Fibroblast of upper back skin (primary cell): Measurements from ENCODE around the gene MTRFR.

ENCODE experiments used
- DNase-seq: peaks from one replicate; pipeline ENCODE4 v3.0.0-alpha.2; 2013

Gene MTRFR

GRCh38 chr12:123271001-123271668 is 37.9 kb downstream of the MTRFR start:
- DNase-seq = peak; percentile 60

- no peak for DNase-seq
Measured at GRCh38 chr12:123273166-123273565, 39.9 kb downstream of the MTRFR start.

GRCh38 chr12:123278101-123278627 is 44.9 kb downstream of the MTRFR start:
- no peak for DNase-seq

- no peak for DNase-seq
Measured at GRCh38 chr12:123280971-123281370, 47.7 kb downstream of the MTRFR start.

GRCh38 chr12:123282111-123282510 is 48.9 kb downstream of the MTRFR start:
- DNase-seq = no peak

DNA sequence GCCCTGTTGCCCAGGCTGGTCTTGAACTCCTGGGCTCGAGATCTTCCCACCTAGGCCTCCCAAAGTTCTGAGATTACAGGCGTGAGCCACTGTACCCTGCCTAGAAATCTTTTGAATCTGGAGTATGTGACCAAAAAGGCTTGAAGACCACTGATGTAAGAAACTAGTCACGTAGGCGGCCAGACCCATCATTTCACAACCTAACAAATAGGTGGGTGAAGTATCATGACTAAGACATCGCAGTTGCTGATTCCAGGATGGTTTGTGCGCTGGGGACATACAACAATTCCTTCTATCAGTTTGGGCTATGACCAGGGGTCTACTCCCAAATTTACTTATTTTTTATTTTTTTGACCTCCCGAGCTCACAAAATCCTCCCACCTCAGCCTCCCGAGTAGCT is 50.2 kb downstream of the MTRFR start:
- no peak for DNase-seq

DNA sequence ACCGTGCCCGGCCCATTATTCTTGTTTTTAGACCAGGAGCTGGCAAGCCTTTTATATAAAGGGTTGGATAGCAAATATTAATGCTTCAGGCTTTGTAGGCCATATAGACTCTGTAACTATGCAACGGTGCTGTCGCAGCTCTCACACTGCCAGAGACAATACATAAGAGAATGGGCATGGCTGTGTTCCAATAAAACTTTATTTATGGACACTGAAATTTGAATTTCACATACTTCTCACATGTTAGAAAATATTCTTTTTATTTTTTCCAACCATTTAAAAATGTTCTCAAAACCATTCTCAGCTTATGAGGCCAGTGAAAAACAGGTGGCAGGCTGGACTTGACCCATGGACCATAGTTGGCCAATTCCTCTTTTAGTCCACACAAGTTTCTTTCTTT is 51.4 kb downstream of the MTRFR start:
- DNase-seq = no peak

DNA sequence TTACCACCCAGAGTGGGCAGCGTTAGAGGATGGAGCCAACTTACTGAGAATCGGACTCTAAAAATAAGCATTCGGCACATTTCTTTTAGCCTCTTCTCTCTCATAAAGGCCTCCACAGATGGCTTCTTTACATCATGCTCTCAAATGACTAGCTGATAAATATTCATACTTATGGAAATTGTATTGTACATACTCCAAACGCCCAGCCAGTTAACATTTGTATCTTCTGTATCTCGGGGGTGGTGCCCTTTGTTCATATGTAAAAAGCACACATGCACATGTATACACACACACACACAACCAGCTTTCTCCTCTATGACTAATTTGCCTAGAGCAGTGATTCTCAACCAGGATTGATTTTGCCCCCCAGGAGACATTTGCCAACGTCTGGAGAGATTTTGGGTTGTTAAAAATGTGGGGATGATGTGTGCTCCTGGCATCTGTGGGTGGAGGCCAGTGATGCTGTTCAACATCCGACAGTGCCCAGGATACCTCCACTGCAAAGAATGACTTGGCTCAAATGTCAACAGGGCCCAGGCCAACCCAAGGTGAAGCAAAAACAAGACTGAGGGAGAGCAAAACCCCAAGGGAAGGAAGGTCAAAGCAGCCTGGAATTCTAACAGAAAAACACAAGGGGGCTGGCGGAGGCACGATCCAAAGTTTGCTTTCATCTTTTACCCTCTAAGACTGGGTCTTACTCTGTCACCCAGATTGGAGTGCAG is 53.6 kb downstream of the MTRFR start:
- no peak for DNase-seq

- DNase-seq = no peak
Measured at GRCh38 chr12:123288751-123289346, 55.6 kb downstream of the MTRFR start.

DNA sequence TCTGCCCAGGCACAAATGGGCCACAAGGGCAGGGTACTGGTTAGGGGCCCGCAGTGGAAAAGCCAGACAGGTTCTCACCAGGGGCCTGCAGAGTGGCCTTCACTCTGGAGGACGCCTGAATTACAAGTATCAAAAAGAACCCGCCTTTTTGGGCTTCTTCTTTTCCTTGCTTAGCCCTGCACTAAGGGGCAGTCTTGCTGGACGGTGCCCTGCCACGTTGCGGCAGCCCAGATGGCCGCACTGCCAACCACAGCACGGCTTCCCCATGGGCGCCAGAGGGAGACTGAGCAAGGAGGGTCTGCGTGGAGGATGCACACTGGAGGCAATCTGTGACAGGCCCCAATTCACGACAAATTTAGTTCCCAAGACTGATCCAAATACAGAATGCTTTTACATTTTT is 56.7 kb downstream of the MTRFR start:
- no peak for DNase-seq

DNA sequence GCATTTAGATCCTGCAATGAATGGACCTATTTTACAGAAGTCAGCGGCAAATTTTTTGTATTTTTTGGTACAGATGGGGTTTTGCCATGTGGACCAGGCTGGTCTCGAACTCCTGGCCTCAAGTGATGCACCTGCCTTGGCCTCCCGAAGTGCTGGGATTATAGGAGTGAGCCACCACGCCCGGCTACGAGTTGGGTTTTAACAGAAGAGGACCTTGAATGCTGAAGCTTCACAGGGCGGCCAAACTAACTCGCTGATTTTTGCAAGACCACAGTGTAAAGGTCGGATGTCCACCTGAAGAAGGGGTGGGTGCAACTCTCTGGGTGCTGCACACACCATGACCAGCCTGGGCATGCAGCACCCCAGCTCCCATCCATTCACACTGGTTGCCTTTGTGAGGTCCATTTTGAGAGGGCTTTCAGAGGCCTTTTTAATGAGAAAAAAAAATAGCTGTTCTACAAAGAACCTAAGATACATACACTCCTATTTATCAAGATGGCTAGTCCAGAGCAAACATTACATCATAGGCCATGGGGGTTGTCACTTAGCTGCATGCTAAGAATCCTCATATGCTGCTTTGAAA is 60.0 kb downstream of the MTRFR start:
- no peak for DNase-seq

DNA sequence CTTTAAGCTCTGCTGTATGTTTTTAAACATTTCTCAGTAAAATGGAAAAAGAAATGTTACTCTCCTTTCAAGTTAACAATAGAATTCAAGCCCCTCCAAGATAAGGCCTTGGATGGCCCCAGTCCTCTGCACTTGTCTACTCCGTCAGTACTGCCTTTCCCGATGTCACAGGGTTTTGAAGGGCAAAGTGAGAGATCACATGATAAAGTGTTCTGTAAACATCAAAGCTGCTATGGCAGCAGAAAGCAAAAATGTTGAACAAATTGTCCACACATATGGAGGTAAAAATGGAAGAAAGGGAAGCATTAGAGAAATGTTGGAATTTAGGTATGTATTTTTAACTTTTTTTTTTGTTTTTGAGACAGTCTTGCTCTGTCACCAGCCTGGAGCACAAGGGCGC is 71.9 kb downstream of the MTRFR start:
- no peak for DNase-seq

DNA sequence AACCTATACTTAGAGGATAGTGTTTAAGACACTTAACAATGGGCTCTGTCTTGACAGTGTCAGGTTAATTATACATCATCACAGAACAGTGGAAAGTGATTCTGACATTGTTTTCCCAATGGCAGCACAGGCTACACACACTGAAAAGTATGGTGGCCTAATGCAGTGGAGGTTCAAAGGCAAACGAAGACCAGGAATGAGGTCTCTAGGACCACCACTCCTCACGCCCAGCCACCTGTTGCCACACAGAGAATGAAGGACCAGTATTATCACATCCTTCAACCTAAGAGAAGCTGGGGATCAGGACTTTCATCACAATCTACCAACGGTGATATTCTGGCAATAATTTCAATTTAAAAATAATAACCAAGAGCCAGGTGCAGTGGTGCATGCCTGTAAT is 73.0 kb downstream of the MTRFR start:
- no peak for DNase-seq
